NK-92 treated with Interleukin-12 subunit alpha and Interleukin-12 subunit beta, amount 100 ng/mL, for 24 hours (cell line): ENCODE results near the gene CAMTA1.

Source experiments
- DNase-seq: peaks from one replicate; lab custom pipeline; 2025; lab: John Stamatoyannopoulos, UW

The CAMTA1 gene

DNA sequence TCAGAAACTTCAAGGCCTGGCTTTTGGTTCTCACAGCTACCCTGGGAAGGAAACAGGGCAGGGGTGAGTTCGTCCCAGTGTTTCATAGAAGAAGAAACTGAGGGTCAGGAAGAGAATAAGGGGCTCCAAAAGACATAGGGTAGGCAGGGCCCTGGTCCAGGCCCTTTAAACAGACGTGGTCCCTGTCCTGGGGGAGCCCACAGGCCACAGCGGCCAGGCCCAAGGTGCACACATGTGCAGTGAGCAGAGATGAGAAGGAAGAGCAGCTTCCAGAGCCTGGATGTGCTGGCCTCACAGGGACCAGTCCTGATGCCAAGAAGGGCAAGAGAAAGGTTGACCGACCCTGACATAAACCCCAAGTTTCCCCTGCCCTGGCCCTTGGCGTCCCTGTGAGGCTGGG, 690.4 kb downstream of the CAMTA1 start:
- no peak for DNase-seq

DNA sequence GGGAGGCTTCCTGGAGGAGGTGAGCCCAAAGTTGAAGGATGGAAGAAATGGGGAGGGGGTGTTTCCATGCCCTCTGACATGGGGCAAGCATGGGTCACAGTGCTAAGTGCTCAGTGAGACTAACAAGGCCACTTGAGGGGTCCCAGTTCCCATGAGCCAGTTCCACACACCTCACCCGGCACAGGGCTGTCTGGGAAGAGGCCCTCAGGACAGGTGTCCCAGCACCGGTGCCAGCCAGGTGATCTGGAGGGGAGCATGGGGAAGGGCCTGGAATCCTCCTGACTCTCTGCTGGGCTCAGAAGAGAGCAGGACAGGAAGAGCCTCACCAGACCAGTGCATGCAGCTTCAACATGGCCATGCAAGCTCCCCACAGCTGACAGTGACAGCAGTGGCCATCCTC, 691.1 kb downstream of the CAMTA1 start:
- no peak for DNase-seq

DNA sequence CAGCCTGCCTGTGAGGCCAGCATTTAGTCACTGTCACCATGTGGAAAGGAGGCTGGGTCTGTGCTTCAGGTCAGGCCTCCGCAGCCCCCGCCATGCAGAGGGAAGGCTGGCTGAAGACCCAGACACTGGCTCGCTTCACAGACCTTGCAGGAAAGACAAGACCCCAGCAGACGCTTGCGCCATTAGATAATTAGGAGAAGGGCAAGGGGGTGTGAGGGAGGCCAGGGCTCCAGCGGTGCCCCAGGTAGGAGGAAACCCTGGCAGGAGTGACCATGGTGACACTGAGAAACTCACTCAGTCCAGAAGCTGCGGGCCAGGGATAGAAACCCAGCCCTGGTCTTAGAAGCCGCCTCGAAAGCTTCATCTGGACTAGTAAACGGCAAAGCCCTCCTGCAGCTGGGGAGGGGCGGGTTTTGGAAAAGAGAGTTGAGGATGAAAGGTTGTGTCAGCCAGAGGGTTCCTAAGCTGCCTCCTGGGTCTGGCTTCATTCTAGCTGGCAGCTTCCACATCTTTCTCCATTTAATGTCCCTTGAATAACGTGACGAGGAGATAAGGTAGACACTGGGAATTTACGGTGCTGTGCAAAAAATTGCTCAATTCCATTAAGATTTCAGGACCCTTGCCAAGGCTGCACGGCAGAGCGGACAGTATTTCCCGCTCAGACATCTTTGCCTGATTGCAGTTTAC, 691.8 kb downstream of the CAMTA1 start:
- DNase-seq: no peak

DNA sequence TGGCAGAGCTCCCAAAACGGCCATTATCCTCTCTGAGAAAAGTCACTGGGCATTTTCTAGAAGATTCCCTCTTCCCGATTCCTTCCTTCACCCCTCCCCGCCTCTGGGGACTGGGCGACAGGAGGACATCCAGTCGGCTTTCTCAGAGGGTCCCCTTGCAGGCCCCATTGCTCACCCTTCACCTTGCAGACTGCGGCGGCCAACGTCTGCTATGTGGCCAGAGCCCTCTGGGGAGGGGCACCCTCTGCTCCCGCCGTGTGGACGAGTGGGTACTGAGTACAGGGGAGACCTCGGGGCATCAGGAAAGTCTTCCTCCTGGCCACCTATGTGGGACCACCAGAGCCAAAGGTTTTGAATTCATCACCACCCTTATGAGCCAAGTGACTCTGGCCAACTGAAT, 692.3 kb downstream of the CAMTA1 start:
- no peak for DNase-seq

DNA sequence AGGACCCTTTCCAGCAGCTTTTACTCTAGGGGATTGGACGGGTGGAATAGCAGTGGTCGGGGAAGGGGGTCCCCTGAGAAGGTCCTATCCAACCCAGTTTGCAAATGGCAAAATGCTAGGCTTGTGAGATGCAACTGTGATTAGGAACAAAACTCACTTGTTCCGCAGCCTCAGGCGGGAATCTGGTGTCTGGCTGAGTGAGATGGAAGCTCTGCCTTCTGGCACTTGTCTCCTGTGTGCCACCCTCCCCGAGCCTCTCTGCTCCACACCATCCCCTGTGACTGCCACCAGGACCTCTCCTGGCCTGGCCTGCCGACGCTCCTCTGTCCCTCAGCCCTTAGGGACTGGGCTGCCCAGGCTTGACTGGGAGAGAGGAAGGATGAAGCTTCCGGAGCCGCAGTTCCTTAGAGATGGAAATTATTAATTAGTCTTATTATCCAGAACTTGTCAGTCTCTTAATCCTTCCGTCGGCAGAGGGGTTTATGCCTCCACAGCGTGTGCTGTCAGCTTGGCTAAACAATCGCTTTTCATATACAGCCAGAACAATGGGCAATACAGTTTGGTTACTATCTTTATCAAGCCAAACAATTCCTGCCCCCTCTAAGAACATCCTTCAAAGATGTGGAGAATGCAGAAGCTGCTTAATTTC, 693.0 kb downstream of the CAMTA1 start:
- DNase-seq: no peak

DNA sequence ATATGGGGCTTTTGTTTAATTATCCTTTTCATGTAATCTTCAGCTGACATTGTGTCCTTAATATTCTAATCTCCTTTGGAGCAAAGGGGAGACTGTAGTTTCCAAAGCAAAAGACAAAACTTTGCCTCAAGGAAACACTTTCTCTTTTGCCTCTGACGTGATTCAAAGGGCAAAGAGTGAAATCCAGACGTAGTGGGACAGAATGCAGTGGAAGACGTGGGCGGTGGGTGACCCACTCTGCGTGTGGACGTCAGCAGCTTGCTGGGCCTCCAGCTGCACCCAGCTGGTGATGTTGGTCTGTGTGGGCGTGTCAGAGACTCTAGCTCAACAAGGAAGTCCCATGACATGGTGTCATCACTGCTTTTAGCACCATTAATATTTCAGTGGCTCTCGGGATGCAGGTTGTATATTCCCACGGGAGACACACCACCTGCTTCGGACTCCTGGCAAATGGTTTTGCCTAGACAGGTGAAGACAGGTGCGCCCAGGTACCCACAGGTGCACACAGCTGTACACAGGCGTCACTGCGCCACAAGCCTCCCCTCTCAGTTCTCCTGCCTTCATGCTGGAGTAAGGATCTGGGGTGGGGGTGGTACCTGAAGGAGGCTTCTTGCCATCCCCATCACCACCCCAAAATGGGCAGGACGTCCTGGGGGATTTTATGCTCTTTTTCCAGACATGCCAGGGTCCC, 693.7 kb downstream of the CAMTA1 start:
- DNase-seq: no peak

DNA sequence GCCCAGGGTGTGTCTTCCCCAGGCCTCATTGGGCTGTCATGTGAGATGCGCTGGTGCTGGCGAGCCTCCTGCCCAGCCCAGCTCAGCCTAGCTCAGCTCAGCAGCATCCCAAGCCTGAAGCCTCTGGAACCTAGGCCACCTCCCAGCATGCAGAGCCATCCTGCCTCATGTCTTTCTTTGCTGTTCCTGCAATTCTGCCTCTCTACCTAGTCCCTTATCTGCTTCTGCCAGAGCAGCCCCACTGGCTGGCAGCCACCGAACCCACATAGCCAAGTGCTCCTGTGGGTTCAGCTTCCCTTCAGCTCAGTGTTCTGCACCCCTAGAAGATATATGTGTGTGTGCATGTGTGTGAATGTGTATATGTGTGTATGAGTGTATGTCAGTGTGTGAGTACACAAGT, 694.3 kb downstream of the CAMTA1 start:
- DNase-seq: no peak

DNA sequence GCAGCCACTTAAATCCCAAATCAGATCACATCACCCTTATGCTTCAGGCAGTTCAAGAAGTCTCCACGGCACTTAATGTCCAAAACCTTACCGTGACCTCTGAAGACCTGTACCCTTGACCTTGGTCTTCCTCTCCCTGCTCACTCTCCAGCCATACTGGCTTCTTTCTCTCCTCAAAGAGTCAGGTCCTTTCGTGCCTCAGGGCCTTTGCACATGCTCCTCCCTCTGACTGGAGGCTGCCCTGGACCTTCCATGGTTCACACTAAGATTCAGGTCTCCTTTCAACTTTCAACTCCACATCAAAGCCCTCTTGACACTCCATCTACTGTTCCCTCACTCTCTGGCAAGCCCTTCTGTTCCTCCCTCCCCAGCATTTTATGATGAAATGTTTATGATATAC, 695.9 kb downstream of the CAMTA1 start:
- DNase-seq: no peak

DNA sequence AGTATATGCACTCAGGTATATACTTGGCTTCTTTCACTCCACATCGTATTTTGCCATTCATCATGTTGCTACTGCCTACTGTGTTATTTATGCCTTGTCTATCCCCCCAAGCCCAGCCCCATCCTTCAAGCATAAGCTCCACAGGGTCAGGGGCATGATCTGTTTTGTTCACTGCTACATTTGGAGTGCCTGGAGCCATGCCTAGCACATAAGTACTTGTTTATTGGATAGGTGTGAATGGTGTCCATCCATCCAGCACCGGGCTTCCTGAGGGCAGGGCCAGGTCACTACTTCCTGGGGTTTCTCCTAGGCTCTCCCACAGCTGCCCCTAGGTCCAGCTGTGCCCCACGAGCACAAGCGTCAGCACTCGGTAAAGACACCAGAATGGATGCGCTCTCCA, 696.8 kb downstream of the CAMTA1 start:
- no peak for DNase-seq

DNA sequence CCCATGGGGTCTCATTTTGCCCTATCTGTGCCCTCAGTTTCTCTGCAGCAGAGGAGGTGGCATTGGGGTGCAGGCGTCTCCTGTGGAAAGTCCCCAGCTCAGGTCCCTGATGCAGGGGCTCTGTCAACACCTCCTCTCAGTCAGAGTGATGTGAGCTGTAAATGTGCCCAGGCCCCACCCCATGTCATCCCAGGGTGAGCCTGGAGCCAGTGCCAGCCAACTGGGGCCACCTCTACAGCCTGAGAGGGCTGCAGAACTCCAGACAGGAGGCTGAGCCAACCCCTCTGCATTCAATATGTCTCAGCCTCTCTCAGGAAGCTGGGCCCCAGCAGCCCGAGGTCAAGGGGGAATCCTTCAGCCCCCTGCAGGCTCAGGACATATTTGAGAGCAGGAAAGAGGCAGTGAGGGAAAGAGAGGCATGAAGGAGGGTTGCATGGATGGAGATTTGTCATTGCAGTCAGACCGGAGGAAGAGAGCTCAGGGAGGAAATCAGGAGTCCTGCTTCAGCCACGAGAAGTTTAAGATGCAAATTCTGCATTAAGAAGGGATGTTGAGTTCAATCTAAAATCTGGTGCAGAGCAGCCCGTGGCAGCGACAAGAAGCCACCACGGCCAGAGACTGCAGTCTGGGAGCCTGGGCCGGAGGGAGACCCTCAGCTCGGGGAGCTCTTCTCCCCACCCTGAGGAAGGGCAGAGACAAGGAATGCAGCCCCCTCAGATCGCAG, 697.7 kb downstream of the CAMTA1 start:
- no peak for DNase-seq

DNA sequence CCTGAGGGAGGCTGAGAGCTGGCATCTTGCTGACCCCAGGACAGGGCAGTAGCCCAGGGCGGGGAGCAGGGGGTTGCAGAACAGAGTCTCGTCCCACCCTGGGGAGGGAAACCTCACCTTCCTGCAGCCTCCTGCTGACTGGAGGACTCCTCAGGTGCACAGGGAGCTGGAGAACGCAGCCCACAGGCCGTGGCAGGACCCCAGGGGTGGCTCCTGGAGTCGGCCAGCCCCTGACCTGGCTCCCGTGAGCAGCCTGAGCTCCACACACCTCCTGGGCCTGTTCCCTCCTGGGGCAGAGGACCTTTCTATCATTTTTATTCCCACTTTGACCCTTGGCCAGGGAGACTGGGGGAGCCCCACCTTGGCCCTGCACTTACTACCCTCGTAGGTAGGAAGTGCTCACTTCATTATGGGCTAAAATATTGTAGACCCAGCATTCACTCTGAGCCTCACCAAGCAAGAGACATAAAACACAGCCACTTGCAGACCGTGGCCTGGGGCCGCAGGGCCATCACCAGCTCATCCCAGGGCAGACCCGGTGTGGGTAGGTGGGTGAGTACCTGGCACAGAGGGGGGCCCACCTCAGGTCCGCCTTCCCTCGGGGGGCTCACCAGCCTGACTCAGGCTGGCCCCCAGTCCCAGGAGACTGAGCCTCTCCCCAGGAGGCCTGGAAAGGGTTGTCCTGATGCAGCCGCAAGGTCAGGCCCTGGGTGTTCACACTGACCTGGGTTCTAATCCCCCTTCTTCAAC, 698.6 kb downstream of the CAMTA1 start:
- DNase-seq: no peak

DNA sequence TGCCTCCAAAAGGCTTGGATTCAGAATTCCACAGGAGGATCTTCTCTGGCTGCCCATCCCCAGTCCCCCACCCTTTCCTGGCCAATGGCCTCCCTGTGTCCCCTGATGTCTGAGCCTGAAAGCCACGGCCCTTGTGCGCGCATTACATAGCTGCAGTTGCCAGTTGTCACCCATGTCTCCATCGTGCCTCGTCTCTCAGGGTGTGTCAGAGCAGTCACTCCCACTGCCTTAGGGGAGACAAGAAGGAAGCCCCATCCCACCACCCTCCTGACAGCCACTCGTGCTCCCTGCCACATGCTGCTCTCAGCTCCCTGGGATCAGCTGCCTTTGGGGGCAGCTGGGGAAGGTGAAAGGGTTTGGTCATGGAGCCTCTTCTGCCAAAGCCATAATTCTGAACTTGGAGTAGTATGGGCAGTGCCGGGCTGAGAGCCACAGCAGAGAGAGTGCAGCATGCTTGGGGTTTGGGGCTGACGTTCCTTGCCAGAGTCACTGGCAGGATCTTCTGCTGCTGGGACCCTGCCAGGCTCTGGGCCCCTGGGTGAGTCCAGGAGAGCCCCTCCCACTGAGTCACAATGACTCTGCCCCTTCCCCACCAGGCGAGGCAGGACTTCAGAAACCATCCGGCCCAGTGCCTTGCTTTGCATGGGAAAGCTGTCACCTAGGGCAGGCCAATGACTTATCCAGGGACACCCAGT, 700.0 kb downstream of the CAMTA1 start:
- DNase-seq: no peak

DNA sequence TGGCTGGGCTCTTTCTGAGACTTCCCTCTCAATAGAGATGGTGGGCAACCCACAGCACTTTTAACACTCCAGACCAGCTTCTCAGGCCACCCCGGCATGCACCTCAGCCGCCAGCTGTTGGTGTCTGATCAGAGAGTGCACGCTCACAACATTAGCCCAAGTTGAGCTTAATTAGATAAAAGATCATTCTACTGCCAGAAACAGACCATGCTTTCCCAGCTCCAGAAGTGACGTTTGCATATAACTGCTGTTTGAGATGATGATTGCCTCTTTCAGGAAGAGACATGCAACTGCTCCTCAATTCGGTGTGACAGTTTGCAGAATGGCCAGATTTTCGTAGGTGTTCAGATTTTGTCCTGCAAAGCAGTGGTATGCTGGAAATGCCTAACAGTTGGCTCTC, 700.6 kb downstream of the CAMTA1 start:
- no peak for DNase-seq

DNA sequence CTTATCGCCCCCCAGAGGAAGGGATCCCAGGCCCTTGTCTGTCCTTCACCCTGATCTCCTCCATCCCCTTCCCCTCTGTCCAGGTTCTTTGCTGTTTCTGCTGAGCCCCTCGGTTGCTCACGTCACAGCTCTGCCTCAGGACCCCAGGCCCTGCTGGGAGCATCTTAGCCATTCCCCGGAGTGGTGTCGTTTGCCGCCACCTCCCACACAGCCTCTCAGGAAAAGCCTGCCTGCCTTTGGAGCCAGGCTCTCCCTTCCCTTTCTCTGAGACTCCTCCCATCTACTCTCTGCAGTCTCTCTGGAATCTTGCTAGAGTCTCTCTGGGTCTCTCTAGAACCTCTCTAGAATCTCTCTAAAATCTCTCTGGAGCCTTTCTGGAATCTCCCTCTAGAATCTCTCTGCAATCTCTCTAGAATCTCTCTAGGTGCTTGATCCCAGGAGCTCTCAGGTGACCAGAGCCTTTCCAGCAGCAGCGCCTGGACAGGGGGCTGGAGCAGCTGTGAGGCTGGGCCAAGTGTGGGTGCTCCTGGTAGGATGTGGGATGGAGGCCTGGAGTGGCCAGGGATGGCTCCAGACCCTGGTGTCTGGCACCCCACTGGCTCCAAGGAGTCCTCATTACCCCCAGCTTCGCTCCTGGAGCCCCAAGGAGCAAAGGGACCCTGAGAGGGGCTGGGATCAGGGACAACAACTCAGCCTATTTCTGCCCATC, 702.7 kb downstream of the CAMTA1 start:
- DNase-seq: no peak

DNA sequence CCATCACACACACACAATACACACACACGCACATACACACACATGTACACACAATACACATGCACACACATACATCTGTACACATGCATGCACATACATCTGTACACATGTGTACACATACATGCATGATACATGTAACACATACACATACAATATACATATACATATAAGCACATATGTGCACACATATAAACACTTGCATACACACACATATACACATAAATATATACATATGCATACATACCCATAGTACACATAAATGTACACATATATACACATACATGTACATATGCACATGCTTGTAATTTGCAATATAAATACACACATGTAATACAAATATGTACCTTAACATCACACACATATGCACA, 703.2 kb downstream of the CAMTA1 start:
- no peak for DNase-seq

DNA sequence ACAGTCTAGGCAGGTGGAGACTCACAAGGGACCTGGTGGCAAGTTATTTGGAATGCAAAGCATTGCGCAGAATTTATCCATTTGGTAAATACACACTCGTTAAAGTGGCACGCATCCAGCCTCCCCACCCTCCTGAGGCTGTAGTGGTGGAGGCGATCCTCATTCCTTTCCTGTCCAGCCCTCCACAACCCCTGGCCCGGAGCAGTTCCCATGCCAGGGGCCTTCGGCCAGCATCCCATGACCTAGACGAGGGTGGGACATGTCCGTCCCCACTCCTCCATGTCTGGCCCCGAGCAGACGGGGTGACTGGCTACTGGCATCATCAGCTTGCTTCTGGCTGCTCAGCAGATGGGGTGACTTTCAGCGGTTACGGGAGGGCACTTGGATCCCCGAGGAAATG, 704.3 kb downstream of the CAMTA1 start:
- no peak for DNase-seq

DNA sequence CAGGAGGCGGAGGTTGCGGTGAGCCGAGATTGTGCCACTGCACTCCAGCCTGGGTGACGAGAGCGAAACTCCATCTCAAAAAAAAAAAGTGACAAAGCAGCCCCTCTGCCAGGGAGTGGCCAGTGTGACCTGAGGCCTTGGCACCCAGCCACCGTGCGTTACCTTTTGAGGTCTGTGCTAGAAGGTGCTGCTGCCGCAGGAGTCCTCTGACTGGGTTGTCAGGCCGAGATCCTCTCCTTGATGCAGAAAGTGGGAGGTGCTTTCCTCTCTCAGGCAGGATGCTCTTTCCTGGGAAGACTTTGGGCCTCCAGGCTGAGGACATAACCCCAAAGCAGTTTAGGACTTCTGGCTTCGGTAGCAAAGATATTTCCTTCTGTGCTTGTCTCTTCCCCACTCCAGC, 705.3 kb downstream of the CAMTA1 start:
- DNase-seq: no peak

DNA sequence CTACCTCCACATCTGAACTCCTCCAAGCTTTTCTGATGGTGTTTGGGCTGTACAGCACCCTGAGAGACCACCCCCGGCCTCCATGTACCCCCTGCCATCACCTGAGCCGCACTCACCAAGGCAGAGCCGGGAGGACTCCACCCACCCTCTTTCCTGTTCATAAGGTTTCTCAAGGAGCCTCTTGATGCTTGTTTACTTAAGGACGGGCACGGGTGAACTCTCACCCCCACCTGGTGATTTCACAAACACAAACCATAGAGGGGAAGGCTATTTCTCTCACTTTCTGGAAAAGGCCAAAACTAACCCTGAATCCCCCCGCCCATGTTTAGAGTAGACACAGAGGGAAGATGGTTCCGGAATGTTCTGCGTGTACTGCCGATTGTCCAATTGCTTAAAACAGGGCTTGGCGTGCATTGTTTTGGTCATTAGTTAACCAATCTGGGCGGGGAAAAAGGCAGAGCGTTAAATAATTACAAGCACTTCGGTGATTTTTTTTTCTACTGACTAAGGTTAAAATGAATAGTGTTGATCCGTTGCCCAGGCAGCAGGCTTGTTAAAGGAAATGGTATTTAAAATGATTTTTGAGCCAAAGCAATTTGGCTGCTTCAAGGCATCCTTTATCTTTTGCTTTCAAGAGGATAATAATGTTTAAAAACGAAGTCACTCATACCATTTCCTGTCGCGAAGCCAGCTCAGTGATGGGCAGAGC, 706.0 kb downstream of the CAMTA1 start:
- no peak for DNase-seq

DNA sequence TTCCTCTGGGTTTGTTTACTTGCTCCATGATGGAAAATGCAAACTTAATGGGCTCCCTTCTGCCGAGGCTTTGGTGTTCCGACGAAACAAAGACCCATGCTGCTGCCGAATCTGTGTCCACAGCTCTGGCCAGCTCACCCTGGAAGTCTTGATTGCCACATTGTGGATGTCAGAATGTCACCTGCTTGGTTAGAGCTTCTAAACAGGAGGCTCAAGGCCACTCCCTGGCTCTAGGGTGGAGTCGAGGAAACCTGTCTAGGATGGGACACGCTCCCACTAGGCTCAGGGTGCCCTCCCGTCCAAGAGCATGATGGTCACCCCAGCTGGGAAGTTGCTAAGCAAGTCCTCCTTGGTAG, 706.5 kb downstream of the CAMTA1 start:
- DNase-seq: no peak

DNA sequence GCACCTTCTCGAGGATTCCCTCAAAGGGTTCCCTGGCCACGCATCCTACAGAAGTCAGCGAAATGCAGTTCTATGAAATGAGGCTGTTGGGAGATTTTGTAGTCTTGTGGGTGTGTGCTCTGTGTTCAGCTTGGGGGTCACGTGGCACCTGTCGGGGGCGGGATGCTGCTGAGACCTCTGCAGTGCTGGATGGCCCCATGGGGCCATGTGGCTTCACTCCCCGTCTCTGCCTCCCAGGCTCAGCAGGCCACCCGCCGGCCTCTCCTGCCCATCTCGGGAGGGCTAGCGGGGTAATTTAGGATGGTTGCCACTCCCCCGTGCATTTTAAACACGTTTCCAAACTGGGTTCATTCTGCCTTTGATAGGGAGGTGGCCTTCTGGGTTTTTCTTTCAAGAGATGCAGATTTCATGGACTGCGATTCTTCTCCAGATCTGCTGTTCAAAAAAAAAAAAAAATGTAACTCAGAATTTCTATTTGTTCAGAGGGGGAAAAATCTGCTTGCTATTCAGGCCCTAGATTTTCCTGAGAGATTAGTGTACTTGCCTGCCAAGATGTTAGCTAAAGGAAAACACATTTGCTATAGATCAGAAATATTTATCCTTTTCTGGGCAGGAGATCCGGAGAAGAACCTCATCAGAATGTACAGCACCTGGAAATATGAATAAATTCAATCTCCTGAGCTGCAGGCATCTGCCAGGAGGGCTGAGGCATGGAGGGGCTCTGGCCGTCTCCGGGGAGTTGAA, 708.6 kb downstream of the CAMTA1 start:
- DNase-seq: no peak
